HG02610 (cell line): ENCODE results near the gene APOBEC3G.

Experiments used
- ATAC-seq: cut with Tn5 transposase; IDR thresholded peaks from one replicate; pipeline ENCODE4 v1.9.1; 2021; ENCODE audit warnings: mild to moderate bottlenecking, moderate library complexity; ENCODE audit not compliant: unreplicated experiment

The APOBEC3G gene

GRCh38 chr22:39090426-39091064 lies 13.5 kb downstream of the APOBEC3G start:
- ATAC-seq = no peak

GRCh38 chr22:39091126-39092081 lies 14.3 kb downstream of the APOBEC3G start:
- ATAC-seq = no peak

DNA sequence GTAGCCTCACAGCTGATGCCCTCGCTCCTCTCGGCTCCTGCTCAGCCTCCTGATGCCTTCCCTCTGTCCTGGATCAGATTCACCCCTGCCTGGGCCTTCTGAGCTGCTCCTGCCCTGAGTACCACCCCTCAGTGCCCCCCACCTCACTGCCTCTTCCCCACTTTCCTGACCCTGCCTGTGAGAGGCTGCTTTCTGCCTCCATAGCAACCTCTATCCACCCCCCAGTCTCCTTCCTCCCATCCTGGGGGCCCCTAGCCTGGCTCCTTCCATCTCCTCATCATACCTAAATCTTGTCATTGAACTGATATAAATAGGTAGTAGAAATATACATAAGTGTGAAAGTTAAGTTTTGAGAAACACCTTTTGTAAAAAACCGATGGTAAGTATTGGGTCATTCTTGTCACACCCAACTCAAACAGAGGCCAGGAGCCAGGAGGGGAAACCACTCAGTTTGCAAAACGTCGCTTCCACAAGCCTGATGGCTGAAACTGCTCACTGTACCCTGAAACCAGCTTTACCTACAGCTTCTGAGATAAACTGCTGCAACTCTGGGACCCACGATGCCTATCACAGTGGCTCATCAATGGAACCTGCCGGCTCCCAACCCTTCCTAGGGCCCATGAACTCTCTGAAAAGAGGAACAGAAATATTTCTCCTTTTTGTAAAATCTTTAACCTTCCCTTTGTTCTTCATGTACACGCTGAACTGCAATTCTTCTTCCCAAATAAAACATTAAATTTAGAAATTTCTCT lies 15.2 kb downstream of the APOBEC3G start:
- ATAC-seq = no peak

DNA sequence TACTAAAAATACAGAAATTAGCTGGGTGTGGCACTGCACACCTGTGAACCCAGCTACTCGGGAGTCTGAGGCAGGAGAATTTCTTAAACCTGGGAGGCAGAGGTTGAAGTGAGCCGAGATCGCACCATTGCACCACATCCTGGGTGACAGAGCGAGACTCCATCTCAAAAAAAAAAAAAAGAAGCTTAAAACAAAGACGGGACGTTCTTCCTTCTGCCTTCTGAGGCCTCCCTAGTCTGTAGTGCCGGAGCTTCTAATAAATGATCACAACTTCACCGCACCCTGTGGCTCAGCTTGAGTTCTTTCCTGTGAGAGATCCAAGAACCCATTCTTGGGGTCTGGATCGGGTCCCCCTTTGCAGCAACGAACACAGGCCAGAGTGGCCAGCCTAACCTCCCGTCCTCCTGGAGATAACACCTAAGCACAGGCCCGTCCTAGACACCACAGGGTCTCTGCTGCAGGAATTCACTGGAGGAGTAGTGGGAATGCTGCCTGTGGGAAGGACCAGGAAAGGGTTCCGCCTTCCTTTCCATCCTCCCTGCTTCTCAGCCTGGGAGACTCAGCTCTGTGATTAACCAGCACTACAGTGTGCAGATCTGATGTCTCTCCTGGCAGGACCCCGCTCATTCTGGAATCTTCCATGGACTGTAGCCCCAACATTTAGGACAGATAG lies 17.8 kb downstream of the APOBEC3G start:
- no peak for ATAC-seq

DNA sequence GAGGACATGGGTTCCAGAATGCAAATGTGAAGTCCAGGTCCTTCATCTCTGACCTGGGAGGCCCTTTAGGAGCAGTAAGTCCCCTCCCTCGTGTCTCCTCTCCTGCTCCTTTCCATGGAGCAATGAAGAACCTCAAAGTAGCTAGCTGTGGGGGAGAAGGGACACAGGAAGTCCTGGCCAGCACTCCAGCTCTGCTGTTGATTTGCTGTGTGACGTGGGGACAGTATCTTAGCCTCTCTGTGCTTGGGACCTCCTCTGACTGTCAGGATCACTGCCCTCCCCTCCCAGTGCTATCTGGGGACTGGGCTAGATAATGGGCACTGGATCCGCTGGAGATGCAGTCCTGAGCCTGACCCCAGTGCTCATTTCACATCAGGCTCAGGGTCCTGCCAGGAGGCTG lies 18.9 kb downstream of the APOBEC3G start:
- ATAC-seq = no peak

GRCh38 chr22:39097098-39098020 lies 20.3 kb downstream of the APOBEC3G start, which contains the start of gene APOBEC3H:
Gene APOBEC3H (plus strand): TSS chr22:39097244. CDS start chr22:39100279, 3,035 bp downstream.
- ATAC-seq = no peak

GRCh38 chr22:39098026-39098425 lies 21.0 kb downstream of the APOBEC3G start:
- peak; percentile 36 for ATAC-seq

GRCh38 chr22:39098576-39098975 lies 21.5 kb downstream of the APOBEC3G start:
- ATAC-seq = no peak

GRCh38 chr22:39101226-39101625 lies 24.2 kb downstream of the APOBEC3G start:
- ATAC-seq = no peak

DNA sequence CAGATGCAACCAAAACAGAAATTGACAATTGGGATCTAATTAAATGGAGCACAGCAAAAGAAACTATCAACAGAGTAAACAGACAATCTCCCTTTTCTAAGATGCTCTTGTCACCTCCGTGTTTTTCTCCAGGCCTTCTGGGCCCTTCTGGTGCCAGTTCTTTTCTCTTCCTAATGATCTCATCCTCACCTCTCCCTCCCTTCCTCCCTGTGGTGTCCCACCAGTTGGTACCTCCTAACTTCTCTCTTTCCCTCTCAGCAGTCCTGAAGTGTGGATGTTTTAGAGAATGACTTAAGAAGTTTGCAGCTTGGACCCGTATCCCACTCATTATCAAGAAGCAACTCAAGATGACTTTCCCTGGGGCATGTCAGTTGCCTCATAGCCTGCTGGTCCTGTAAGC lies 26.4 kb downstream of the APOBEC3G start:
- no peak for ATAC-seq

GRCh38 chr22:39106326-39106725 lies 29.3 kb downstream of the APOBEC3G start:
- no peak for ATAC-seq

- no peak for ATAC-seq
Observed at GRCh38 chr22:39108487-39108886, 31.4 kb downstream of the APOBEC3G start.

DNA sequence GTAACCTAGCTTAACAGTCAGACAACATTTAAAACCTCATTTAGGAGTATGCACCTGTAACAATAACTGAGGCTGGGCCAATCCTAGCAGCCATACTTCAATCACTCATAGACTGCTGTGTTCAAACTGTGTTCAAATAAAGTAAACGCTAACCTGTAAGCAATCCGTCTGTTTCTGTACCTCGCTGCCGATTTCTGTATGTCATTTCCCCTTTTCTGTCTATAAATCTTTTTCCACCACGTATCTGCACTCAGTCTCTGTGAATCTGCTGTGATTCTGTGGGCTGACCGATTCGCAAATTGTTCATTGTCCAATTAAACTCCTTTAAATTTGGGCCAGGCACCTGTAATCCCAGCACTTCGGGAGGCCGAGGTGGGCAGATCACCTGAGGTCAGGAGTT lies 32.3 kb downstream of the APOBEC3G start:
- no peak for ATAC-seq

GRCh38 chr22:39110631-39111561 lies 33.8 kb downstream of the APOBEC3G start:
- ATAC-seq = no peak

- ATAC-seq = no peak
Observed at GRCh38 chr22:39114112-39114511, 37.0 kb downstream of the APOBEC3G start.

DNA sequence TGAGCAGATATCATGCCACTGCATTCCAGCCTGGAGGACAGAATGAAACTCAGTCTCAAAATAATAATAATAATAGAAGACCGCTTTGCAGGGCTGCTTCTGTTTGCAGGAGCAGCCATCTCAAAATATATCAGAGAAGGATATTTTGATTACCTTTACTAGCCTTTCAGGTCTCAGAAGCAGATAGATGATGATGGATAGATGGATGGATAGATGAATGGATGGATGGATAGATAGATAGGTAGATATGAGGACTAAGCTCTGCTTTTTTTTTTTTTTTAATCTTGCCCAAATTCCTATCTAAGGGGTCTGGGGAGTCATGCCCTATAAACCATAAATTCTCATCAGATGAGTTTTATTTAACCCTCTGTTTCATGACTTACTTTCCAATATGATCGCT lies 38.5 kb downstream of the APOBEC3G start:
- no peak for ATAC-seq

DNA sequence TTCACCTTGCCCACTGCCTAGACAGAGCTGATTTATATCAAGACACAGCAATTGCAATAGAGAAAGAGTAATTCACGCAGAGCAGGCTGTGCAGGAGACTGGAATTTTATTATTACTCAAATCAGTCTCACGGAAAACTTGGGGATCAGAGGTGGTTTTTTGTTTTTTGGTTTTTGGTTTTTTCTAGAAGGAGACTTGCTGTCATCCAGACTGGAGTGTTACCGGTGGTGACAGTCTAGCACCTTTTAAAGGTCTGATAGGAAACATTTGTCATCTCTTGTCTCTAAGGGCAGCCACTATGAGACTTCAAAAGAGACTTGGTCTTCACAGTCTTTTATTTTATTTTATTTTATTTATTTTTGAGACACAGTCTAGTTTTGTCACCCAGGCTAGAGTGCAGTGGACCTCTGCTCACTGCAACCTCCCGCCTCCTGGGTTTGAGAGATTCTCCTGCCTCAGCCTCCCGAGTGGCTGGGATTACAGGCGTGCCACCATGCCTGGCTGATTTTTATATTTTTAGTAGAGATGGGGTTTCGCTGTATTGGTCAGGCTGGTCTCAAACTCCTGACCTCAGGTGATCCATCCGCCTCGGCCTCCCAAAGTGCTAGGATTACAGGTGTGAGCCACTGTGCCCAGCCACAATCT lies 39.0 kb downstream of the APOBEC3G start:
- no peak for ATAC-seq

DNA sequence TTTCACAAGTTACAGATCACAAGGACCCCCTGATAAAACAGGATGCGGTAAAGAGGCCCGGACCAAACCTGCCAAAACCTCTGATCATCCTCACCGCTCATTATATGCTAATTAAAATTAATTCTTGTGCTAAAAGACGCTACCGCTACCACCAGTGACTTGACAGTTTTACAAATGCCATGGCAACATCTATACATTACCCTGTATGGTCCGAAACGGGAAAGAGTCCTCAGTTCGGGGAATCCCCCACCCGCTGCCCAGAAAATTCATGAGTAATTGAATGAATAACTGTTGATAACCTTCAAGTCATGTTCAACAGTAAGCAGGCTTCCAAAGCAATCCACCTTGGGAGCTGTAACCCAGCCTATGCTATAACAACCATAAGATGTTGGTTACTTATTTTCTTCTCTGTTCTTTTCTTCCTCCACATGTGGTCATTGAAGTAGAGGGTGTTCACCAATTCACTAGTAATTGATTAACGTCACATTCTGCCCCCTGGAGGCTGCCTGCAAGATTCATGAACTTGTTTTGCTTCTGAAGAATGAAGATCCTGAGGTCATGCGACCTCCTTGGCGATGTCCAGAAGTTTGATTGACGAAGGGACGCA lies 40.6 kb downstream of the APOBEC3G start:
- ATAC-seq = no peak
